Spleen (tissue), 7 donors: ENCODE measurements around the gene ATP11B.

Experiments
- POLR2AphosphoS5 ChIP-seq, 3 donors: sonication (generic); formaldehyde crosslinking; IDR thresholded peaks; one replicate each; pipeline ENCODE4 v1.5.1; 2017; ENCODE audit warnings: antibody characterized with exemption in 3 of 3
- TF ChIP-seq, protein P1 (sequence below), 11 experiments: fragments of 200-600 bp in 7 of 11; fragments of 450-650 bp in 4 of 11; sonication (generic) in 4 of 11; IDR thresholded peaks in 8 of 11; conservative IDR thresholded peaks in 3 of 11; 1 replicate in 7 of 11; 2 replicates in 4 of 11; pipeline versions ENCODE4 v1.4.0 to v1.8.0; 2016 to 2021; ENCODE audit warnings: antibody characterized with exemption in 11 of 11, inconsistent platforms in 4 of 11, mild to moderate bottlenecking in 1 of 11
- donor health status: DM: no; HTN: no; CAD: no; lungs with moderate emphysema.
- donor health status: DM: no; HTN: no; CAD: no.
- donor health status: DM: no; HTN: no; CAD: no.

DNA sequence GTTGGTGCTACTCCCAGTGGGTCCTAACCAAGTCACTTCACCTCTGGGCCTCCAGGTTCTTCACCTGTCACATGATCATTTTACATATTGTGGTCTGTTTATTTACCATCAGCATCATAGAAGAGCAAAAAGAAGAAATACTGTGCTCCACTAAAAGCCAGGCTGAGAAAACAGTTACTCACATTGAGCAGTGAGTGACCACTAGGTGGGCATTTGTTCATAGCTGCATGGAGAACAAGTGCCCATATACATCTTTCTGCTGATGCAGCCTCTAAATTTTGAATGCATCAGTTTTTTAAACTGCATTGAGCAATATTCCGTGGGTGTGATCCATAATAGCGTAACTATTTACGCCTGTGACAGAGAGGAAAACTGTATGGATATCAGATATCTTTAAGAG is 110.9 kb downstream of the ATP11B start:
- TF ChIP-seq, protein P1, sequence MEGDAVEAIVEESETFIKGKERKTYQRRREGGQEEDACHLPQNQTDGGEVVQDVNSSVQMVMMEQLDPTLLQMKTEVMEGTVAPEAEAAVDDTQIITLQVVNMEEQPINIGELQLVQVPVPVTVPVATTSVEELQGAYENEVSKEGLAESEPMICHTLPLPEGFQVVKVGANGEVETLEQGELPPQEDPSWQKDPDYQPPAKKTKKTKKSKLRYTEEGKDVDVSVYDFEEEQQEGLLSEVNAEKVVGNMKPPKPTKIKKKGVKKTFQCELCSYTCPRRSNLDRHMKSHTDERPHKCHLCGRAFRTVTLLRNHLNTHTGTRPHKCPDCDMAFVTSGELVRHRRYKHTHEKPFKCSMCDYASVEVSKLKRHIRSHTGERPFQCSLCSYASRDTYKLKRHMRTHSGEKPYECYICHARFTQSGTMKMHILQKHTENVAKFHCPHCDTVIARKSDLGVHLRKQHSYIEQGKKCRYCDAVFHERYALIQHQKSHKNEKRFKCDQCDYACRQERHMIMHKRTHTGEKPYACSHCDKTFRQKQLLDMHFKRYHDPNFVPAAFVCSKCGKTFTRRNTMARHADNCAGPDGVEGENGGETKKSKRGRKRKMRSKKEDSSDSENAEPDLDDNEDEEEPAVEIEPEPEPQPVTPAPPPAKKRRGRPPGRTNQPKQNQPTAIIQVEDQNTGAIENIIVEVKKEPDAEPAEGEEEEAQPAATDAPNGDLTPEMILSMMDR (IDR thresholded peaks at IDR 0.05 in 8 of 11, conservative IDR thresholded peaks at IDR 0.05 in 3 of 11), result no peak
- TF ChIP-seq POLR2AphosphoS5 (IDR thresholded peaks at IDR 0.05), result no peak
